Caco-2 (cell line): ENCODE results near the gene MEX3A. TPM values are rescaled to one million over a fixed set of nuclear protein-coding genes. Genes with fewer than 3 reads are reported as not detected.

Experiments used
- BruUV-seq: library from RNA; stranded (reverse); fragments of 400-500 nt; replicated peaks from 2 replicates; lab custom pipeline; 2021; lab: Mats Ljungman, UMichigan
- CTCF ChIA-PET: fragments of 300-600 bp; sonication (Branson Sonifier 250); formaldehyde crosslinking; loops from one replicate; lab custom pipeline; 2022; ENCODE audit warnings: antibody characterized with exemption; lab: Charles Lee
- POLR2A ChIA-PET: fragments of 300-600 bp; sonication (Branson Sonifier 250); formaldehyde crosslinking; loops from one replicate; lab custom pipeline; 2022; ENCODE audit warnings: antibody characterized with exemption; lab: Charles Lee
- DNase-seq, 2 experiments: peaks; one replicate each; pipeline versions ENCODE4 v3.0.0 to v3.0.0-alpha.2; 2020 to 2022
- H3K27me3 ChIP-seq: replicated peaks from 2 replicates; pipeline ENCODE4 v1.6.0; 2011; ENCODE audit warnings: low read length; ENCODE audit not compliant: control insufficient read depth, insufficient read depth
- H3K36me3 ChIP-seq: 2 replicates; pipeline ENCODE4 v1.5.1; 2011; ENCODE audit warnings: low read length; ENCODE audit not compliant: control insufficient read depth, insufficient read depth
- H3K4me1 ChIP-seq: fragments of 250-450 bp; sonication (Bioruptor Pico); 2 replicates; pipeline ENCODE4 v1.5.1; 2020; ENCODE audit warnings: mild to moderate bottlenecking
- H3K4me3 ChIP-seq: 2 replicates; pipeline ENCODE4 v1.5.1; 2011; ENCODE audit warnings: low read depth, mild to moderate bottlenecking, control low read depth, low read length
- H3K9me3 ChIP-seq: fragments of 250-450 bp; sonication (Bioruptor Pico); 2 replicates; pipeline ENCODE4 v1.5.1; 2020; ENCODE audit warnings: mild to moderate bottlenecking, moderate library complexity
- H3K27ac Mint-ChIP-seq: one replicate; pipeline ENCODE4 v1.8.0; 2022; ENCODE audit warnings: mixed read lengths; ENCODE audit not compliant: unreplicated experiment
- H3K27me3 Mint-ChIP-seq: one replicate; pipeline ENCODE4 v1.8.0; 2022; ENCODE audit warnings: mixed read lengths; ENCODE audit not compliant: insufficient read depth, unreplicated experiment
- H3K36me3 Mint-ChIP-seq: one replicate; pipeline ENCODE4 v1.8.0; 2022; ENCODE audit warnings: mild to moderate bottlenecking, mixed read lengths; ENCODE audit not compliant: insufficient read depth, unreplicated experiment
- H3K4me1 Mint-ChIP-seq: one replicate; pipeline ENCODE4 v1.8.0; 2022; ENCODE audit warnings: low read depth, mixed read lengths; ENCODE audit not compliant: unreplicated experiment
- H3K4me3 Mint-ChIP-seq: one replicate; pipeline ENCODE4 v1.8.0; 2022; ENCODE audit warnings: mild to moderate bottlenecking, moderate library complexity, mixed read lengths; ENCODE audit not compliant: unreplicated experiment
- H3K9me3 Mint-ChIP-seq: one replicate; pipeline ENCODE4 v1.8.0; 2022; ENCODE audit warnings: mixed read lengths; ENCODE audit not compliant: unreplicated experiment
- CTCF ChIP-seq, 2 experiments: fragments of 200-600 bp in 1 of 2; IDR thresholded peaks; 1 replicate in 1 of 2; 2 replicates in 1 of 2; pipeline versions ENCODE4 v1.5.1 to v1.8.0; 2011 to 2022; ENCODE audit warnings: antibody characterized with exemption in 1 of 2, control low read depth in 1 of 2, inconsistent platforms in 1 of 2, low read depth in 1 of 2, low read length in 1 of 2, mild to moderate bottlenecking in 1 of 2, moderate library complexity in 1 of 2; ENCODE audit not compliant: insufficient read depth in 1 of 2, severe bottlenecking in 1 of 2, unreplicated experiment in 1 of 2
- intact Hi-C: fragments of 100-400 bp; cut with micrococcal nuclease; formaldehyde crosslinking; loops from one replicate; pipeline ENCODE4 v1.10.0; 2022; ENCODE audit not compliant: unreplicated experiment
- total RNA-seq: library from RNA; stranded (reverse); gene quantifications from 2 replicates; pipeline ENCODE4 v1.2.3, GENCODE V29; 2022

Gene MEX3A
- total RNA-seq, 1 experiment from 2014 or later, result 8.9 TPM

DNA sequence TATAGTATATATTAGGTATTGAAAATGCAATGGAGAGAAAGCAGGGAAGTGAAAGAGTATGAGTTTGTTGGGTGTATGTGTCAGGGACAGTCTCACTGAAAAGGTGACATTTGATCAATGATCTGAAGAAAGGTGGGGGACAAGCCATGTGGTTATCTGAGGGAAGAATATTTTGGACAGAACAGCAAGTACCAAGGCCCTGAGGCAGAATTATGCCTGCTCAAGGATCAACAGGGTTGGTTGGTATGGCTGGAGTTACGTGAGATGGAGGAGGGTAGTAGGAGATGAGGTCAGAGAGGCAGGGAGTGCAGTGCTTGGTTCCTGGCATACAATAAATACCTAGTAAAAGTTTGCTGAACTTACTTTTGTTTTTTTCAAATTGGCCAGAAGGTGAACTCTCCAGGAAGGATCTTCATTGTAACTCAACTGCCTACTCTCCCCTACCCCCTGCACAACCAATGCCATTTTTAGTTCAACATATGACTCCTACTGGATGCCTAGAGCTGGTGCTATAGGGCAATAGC is 25.9 kb downstream of the MEX3A start:
- no TSS peak for BruUV-seq
- no peak overlapping the region for H3K27ac Mint-ChIP-seq
- H3K4me1 Mint-ChIP-seq, result no peaks in the 10 kb centered on the region
- H3K36me3 ChIP-seq, result no peaks in the 10 kb centered on the region
- DNase-seq, result no peak
- no peak for TF ChIP-seq CTCF (IDR thresholded peaks at IDR 0.05; ENCODE audit: insufficient read depth in 1 of 2, low read depth in 1 of 2, low read length in 1 of 2, severe bottlenecking in 1 of 2, unreplicated experiment in 1 of 2)
- H3K36me3 Mint-ChIP-seq, result peaks cover 32% of the 10 kb centered on the region
- intact Hi-C loops, result no loop called here
- H3K9me3 Mint-ChIP-seq, result no peaks in the 10 kb centered on the region
- H3K27me3 ChIP-seq, result no peaks in the 10 kb centered on the region
- no peak overlapping the region for H3K4me3 Mint-ChIP-seq
- no peaks in the 10 kb centered on the region for H3K9me3 ChIP-seq
- no peak overlapping the region for H3K4me3 ChIP-seq
- ChIA-PET POLR2A (no interaction called here), CTCF (no interaction called here)
- H3K4me1 ChIP-seq, result peaks cover 14% of the 10 kb centered on the region
- H3K27me3 Mint-ChIP-seq, result no peaks in the 10 kb centered on the region

GRCh38 chr1:156055281-156056048 is 26.8 kb downstream of the MEX3A start:
- H3K36me3 Mint-ChIP-seq, result peaks cover 33% of the 10 kb centered on the region
- peak overlapping the region; percentile 91 for H3K27ac Mint-ChIP-seq
- Histone ChIP-seq H3K9me3 (no peaks in the 10 kb centered on the region), H3K27me3 (no peaks in the 10 kb centered on the region), H3K36me3 (no peaks in the 10 kb centered on the region), H3K4me3 (peak overlapping the region; percentile 86), H3K4me1 (peaks cover 14% of the 10 kb centered on the region)
- CTCF ChIA-PET, result no interaction called here
- intact Hi-C loops, result loop anchor here (2.0 kb wide), 2 partner anchors 31 to 121 kb away; partner anchors contain the start of gene KHDC4
- DNase-seq, result no peak
- no peak for TF ChIP-seq CTCF (IDR thresholded peaks at IDR 0.05; ENCODE audit: insufficient read depth in 1 of 2, low read depth in 1 of 2, low read length in 1 of 2, severe bottlenecking in 1 of 2, unreplicated experiment in 1 of 2)
- BruUV-seq, result TSS peak; percentile 58
- POLR2A ChIA-PET, result no interaction called here
- H3K27me3 Mint-ChIP-seq, result no peaks in the 10 kb centered on the region
- no peaks in the 10 kb centered on the region for H3K4me1 Mint-ChIP-seq
- H3K9me3 Mint-ChIP-seq, result no peaks in the 10 kb centered on the region
- peak overlapping the region; percentile 98 for H3K4me3 Mint-ChIP-seq

DNA sequence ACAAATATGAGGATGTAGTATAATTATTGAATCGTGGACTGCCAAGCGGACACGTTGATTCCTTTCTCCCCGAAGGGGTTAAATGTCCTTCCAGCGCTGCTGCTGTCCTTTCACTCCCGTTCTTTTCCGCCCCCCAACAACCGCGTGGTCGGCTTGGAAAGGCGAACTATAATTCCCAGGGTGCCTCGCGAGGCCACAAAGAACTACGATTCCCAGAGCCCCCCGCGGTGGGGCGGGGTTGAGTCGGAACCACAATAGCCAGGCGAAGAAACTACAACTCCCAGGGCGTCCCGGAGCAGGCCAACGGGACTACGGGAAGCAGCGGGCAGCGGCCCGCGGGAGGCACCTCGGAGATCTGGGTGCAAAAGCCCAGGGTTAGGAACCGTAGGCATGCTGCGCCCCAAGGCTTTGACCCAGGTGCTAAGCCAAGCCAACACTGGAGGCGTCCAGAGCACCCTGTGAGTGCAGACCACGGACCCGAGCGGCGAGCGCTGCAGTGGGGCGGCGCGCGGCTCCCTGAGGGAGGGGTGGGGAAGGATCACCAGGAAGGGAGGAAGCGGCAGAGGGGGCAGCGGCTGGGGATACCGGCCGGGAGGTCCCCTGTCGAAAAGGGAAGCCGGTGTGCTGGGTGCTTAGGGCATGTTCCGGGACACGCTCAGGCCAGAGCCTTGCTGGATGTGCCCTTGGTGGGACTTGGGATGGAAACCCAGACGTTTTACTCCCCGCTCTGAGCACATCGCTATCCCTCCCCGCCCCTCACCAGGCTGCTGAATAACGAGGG is 27.6 kb downstream of the MEX3A start, which contains the start of gene LAMTOR2:
Gene LAMTOR2 (plus strand): TSS at position 283 of the 781 bp plus-strand sequence. CDS start 108 bp downstream, at position 391.
- H3K9me3 Mint-ChIP-seq, result no peaks in the 10 kb centered on the region
- BruUV-seq, result no TSS peak
- CTCF ChIA-PET, result no interaction called here

More for the DNA sequence above, 27.6 kb downstream of the MEX3A start, which contains the start of gene LAMTOR2:
- no peaks in the 10 kb centered on the region; the same call in 1 of the 2 replicates for H3K36me3 ChIP-seq
- H3K36me3 Mint-ChIP-seq, result peaks cover 36% of the 10 kb centered on the region
- TF ChIP-seq CTCF (IDR thresholded peaks at IDR 0.05; ENCODE audit: insufficient read depth in 1 of 2, low read depth in 1 of 2, low read length in 1 of 2, severe bottlenecking in 1 of 2, unreplicated experiment in 1 of 2), result peak in 1 of 2 experiments; percentile 5
- intact Hi-C loops, result loop anchor here (1.0 to 2.0 kb wide), 3 partner anchors 32 to 120 kb away; partner anchors contain the start of gene KHDC4
- no peaks in the 10 kb centered on the region for H3K4me1 Mint-ChIP-seq
- H3K4me1 ChIP-seq, result peaks cover 14% of the 10 kb centered on the region
- H3K9me3 ChIP-seq, result no peaks in the 10 kb centered on the region
- H3K27ac Mint-ChIP-seq, result peak within 1 kb of the TSS; percentile 91
- H3K4me3 Mint-ChIP-seq, result peak within 1 kb of the TSS; percentile 98
- H3K27me3 ChIP-seq, result no peaks in the 10 kb centered on the region
- no peaks in the 10 kb centered on the region for H3K27me3 Mint-ChIP-seq
- peak within 1 kb of the TSS; percentile 86 for H3K4me3 ChIP-seq
- POLR2A ChIA-PET, result interaction anchor here (0.6 kb wide), 1 partner anchor 158 kb away, joined by 4 read pairs; the partner anchor contains the start of gene PMF1
- peak; percentile 98 for DNase-seq
